GM21529 (cell line): ENCODE results near the gene MPEG1.

ENCODE experiments used
- ATAC-seq: cut with Tn5 transposase; IDR thresholded peaks from one replicate; pipeline ENCODE4 v1.9.1; 2021; ENCODE audit not compliant: unreplicated experiment

The MPEG1 gene

GRCh38 chr11:59219836-59220235, 7.1 kb upstream of the MPEG1 start:
- no peak for ATAC-seq

GRCh38 chr11:59218893-59219292, 6.2 kb upstream of the MPEG1 start:
- ATAC-seq: no peak

GRCh38 chr11:59218319-59218718, 5.6 kb upstream of the MPEG1 start:
- no peak for ATAC-seq

- peak; percentile 87 for ATAC-seq
These were observed 4.2 kb upstream of the MPEG1 start for GRCh38 chr11:59216641-59217564.

GRCh38 chr11:59214141-59214893, 1.6 kb upstream of the MPEG1 start:
- no peak for ATAC-seq

- ATAC-seq: no peak
These were observed 505 bp downstream of the MPEG1 start for GRCh38 chr11:59212222-59212621.

- no peak for ATAC-seq
These were observed 3.8 kb downstream of the MPEG1 start for GRCh38 chr11:59208956-59209355.

GRCh38 chr11:59207988-59208451, 4.7 kb downstream of the MPEG1 start:
- ATAC-seq: peak; percentile 73

GRCh38 chr11:59206635-59207034, 6.1 kb downstream of the MPEG1 start:
- ATAC-seq: no peak

- no peak for ATAC-seq
These were observed 7.1 kb downstream of the MPEG1 start for GRCh38 chr11:59205648-59206047.

GRCh38 chr11:59204746-59205145, 8.0 kb downstream of the MPEG1 start:
- ATAC-seq: no peak

GRCh38 chr11:59201353-59201752, 11.4 kb downstream of the MPEG1 start:
- ATAC-seq: no peak

- ATAC-seq: no peak
These were observed 12.3 kb downstream of the MPEG1 start for GRCh38 chr11:59200423-59200746.

GRCh38 chr11:59199546-59200422, 12.9 kb downstream of the MPEG1 start:
- peak; percentile 55 for ATAC-seq

- ATAC-seq: no peak
These were observed 14.0 kb downstream of the MPEG1 start for GRCh38 chr11:59198726-59199125.

- ATAC-seq: no peak
These were observed 14.7 kb downstream of the MPEG1 start for GRCh38 chr11:59197991-59198390.

- no peak for ATAC-seq
These were observed 15.9 kb downstream of the MPEG1 start for GRCh38 chr11:59196777-59197176.

- ATAC-seq: no peak
These were observed 17.1 kb downstream of the MPEG1 start for GRCh38 chr11:59195586-59195985.

- no peak for ATAC-seq
These were observed 19.1 kb downstream of the MPEG1 start for GRCh38 chr11:59193587-59194130.

- ATAC-seq: no peak
These were observed 20.2 kb downstream of the MPEG1 start for GRCh38 chr11:59192446-59193020.
